ENCODE results near the gene SH3BP5.
A peak's percentile ranks its signal among the peaks of the same experiment; 100 is the strongest.

The SH3BP5 gene

GRCh38 chr3:15265655-15266509 lies 66.5 kb downstream of the SH3BP5 start:
- Mint-ChIP-seq H3K9me3 (no peaks in the 10 kb centered on the region), H3K36me3 (peaks cover 12 to 23% of the 10 kb centered on the region in 2 donors), H3K4me3 (no peak overlapping the region), H3K27me3 (no peaks in the 10 kb centered on the region), H3K4me1 (peaks cover 36 to 62% of the 10 kb centered on the region in 2 donors), H3K27ac (peak overlapping the region; percentile 87)
- ATAC-seq (replicated peaks) (no peak), DNase-seq (no peak)

GRCh38 chr3:15264486-15264885 lies 67.9 kb downstream of the SH3BP5 start:
- Mint-ChIP-seq H3K4me3 (no peak overlapping the region), H3K9me3 (no peaks in the 10 kb centered on the region), H3K4me1 (peaks cover 28 to 50% of the 10 kb centered on the region in 2 donors), H3K27me3 (no peaks in the 10 kb centered on the region), H3K27ac (no peak overlapping the region), H3K36me3 (peaks cover 18 to 35% of the 10 kb centered on the region in 2 donors)
- DNase-seq (no peak), ATAC-seq (replicated peaks) (no peak)

GRCh38 chr3:15263926-15264325 lies 68.5 kb downstream of the SH3BP5 start:
- no peaks in the 10 kb centered on the region for H3K9me3 Mint-ChIP-seq
- no peak for ATAC-seq (replicated peaks)
- H3K27ac Mint-ChIP-seq: peak overlapping the region; percentile 31
- DNase-seq: no peak
- no peaks in the 10 kb centered on the region for H3K27me3 Mint-ChIP-seq
- peaks cover 22 to 45% of the 10 kb centered on the region in 2 donors for H3K4me1 Mint-ChIP-seq
- peaks cover 20 to 35% of the 10 kb centered on the region in 2 donors for H3K36me3 Mint-ChIP-seq
- H3K4me3 Mint-ChIP-seq: no peak overlapping the region

GRCh38 chr3:15263120-15263519 lies 69.3 kb downstream of the SH3BP5 start:
- no peaks in the 10 kb centered on the region for H3K27me3 Mint-ChIP-seq
- H3K4me3 Mint-ChIP-seq: no peak overlapping the region
- H3K36me3 Mint-ChIP-seq: peaks cover 23 to 38% of the 10 kb centered on the region in 2 donors
- DNase-seq: no peak
- H3K4me1 Mint-ChIP-seq: peaks cover 18 to 37% of the 10 kb centered on the region in 2 donors
- ATAC-seq (replicated peaks): no peak
- no peak overlapping the region for H3K27ac Mint-ChIP-seq
- H3K9me3 Mint-ChIP-seq: no peaks in the 10 kb centered on the region

GRCh38 chr3:15262021-15262420 lies 70.4 kb downstream of the SH3BP5 start:
- ATAC-seq (replicated peaks): no peak
- H3K4me3 Mint-ChIP-seq: no peak overlapping the region
- H3K4me1 Mint-ChIP-seq: peaks cover 16 to 27% of the 10 kb centered on the region in 2 donors
- peaks cover 30 to 41% of the 10 kb centered on the region in 2 donors for H3K36me3 Mint-ChIP-seq
- no peak overlapping the region for H3K27ac Mint-ChIP-seq
- no peaks in the 10 kb centered on the region for H3K27me3 Mint-ChIP-seq
- H3K9me3 Mint-ChIP-seq: no peaks in the 10 kb centered on the region
- DNase-seq: no peak

- no peak for DNase-seq
- no peak overlapping the region for H3K4me3 Mint-ChIP-seq
- no peaks in the 10 kb centered on the region for H3K9me3 Mint-ChIP-seq
- ATAC-seq (replicated peaks): no peak
- H3K4me1 Mint-ChIP-seq: peaks cover 14 to 22% of the 10 kb centered on the region in 2 donors
- H3K27me3 Mint-ChIP-seq: no peaks in the 10 kb centered on the region
- H3K36me3 Mint-ChIP-seq: peaks cover 25 to 40% of the 10 kb centered on the region in 2 donors
- peak overlapping the region; percentile 85 for H3K27ac Mint-ChIP-seq
Measured at GRCh38 chr3:15261274-15261673, 71.1 kb downstream of the SH3BP5 start.

- H3K27ac Mint-ChIP-seq: peak overlapping the region; percentile 87
- no peaks in the 10 kb centered on the region for H3K27me3 Mint-ChIP-seq
- H3K36me3 Mint-ChIP-seq: peaks cover 26 to 36% of the 10 kb centered on the region in 2 donors
- ATAC-seq (replicated peaks) (no peak), DNase-seq (no peak)
- H3K4me1 Mint-ChIP-seq: peaks cover 9 to 14% of the 10 kb centered on the region in 2 donors
- H3K4me3 Mint-ChIP-seq: no peak overlapping the region
- no peaks in the 10 kb centered on the region for H3K9me3 Mint-ChIP-seq
Measured at GRCh38 chr3:15260531-15260930, 71.9 kb downstream of the SH3BP5 start.

GRCh38 chr3:15258720-15259119 lies 73.7 kb downstream of the SH3BP5 start:
- Mint-ChIP-seq H3K4me1 (peaks cover 2 to 7% of the 10 kb centered on the region in 2 donors), H3K27me3 (no peaks in the 10 kb centered on the region), H3K9me3 (no peaks in the 10 kb centered on the region), H3K36me3 (peaks cover 28 to 37% of the 10 kb centered on the region in 2 donors), H3K27ac (peak overlapping the region; percentile 68), H3K4me3 (no peak overlapping the region)
- no peak for ATAC-seq (replicated peaks)
- no peak for DNase-seq

GRCh38 chr3:15256861-15257341 lies 75.5 kb downstream of the SH3BP5 start:
- Mint-ChIP-seq H3K27ac (no peak overlapping the region), H3K4me1 (peaks cover 6 to 7% of the 10 kb centered on the region in 2 donors), H3K36me3 (peaks cover 33 to 45% of the 10 kb centered on the region in 2 donors), H3K4me3 (no peak overlapping the region), H3K27me3 (no peaks in the 10 kb centered on the region), H3K9me3 (no peaks in the 10 kb centered on the region)
- DNase-seq (no peak), ATAC-seq (replicated peaks) (no peak)

GRCh38 chr3:15255215-15255614 lies 77.2 kb downstream of the SH3BP5 start:
- H3K9me3 Mint-ChIP-seq: no peaks in the 10 kb centered on the region
- no peak overlapping the region for H3K4me3 Mint-ChIP-seq
- H3K4me1 Mint-ChIP-seq: peaks cover 0 to 6% of the 10 kb centered on the region in 2 donors
- H3K27ac Mint-ChIP-seq: peak overlapping the region; percentile 78
- no peak for DNase-seq
- no peak for ATAC-seq (replicated peaks)
- H3K36me3 Mint-ChIP-seq: peaks cover 38 to 39% of the 10 kb centered on the region in 2 donors
- H3K27me3 Mint-ChIP-seq: no peaks in the 10 kb centered on the region

GRCh38 chr3:15253023-15253697 lies 79.2 kb downstream of the SH3BP5 start:
- peaks cover 0 to 5% of the 10 kb centered on the region in 2 donors for H3K4me1 Mint-ChIP-seq
- H3K27ac Mint-ChIP-seq: peak overlapping the region; percentile 57
- no peaks in the 10 kb centered on the region for H3K9me3 Mint-ChIP-seq
- ATAC-seq (replicated peaks): no peak
- peaks cover 24 to 26% of the 10 kb centered on the region in 2 donors for H3K36me3 Mint-ChIP-seq
- no peak overlapping the region for H3K4me3 Mint-ChIP-seq
- DNase-seq: no peak
- H3K27me3 Mint-ChIP-seq: no peaks in the 10 kb centered on the region

GRCh38 chr3:15246186-15246585 lies 86.2 kb downstream of the SH3BP5 start:
- no peaks in the 10 kb centered on the region for H3K9me3 Mint-ChIP-seq

GRCh38 chr3:15243822-15244482 lies 88.4 kb downstream of the SH3BP5 start:
- no peaks in the 10 kb centered on the region for H3K4me1 Mint-ChIP-seq
- ATAC-seq (replicated peaks): no peak
- peaks cover 13 to 22% of the 10 kb centered on the region in 2 donors for H3K36me3 Mint-ChIP-seq
- DNase-seq: no peak
- H3K4me3 Mint-ChIP-seq: no peak overlapping the region
- peak overlapping the region; percentile 1 for H3K27ac Mint-ChIP-seq
- no peaks in the 10 kb centered on the region for H3K9me3 Mint-ChIP-seq
- no peaks in the 10 kb centered on the region for H3K27me3 Mint-ChIP-seq

More at GRCh38 chr3:15246186-15246585, 86.2 kb downstream of the SH3BP5 start:
- no peaks in the 10 kb centered on the region for H3K4me1 Mint-ChIP-seq
- no peak overlapping the region for H3K27ac Mint-ChIP-seq
- H3K27me3 Mint-ChIP-seq: no peaks in the 10 kb centered on the region
- H3K4me3 Mint-ChIP-seq: no peak overlapping the region
- H3K36me3 Mint-ChIP-seq: peaks cover 15 to 22% of the 10 kb centered on the region in 2 donors
- DNase-seq (no peak), ATAC-seq (replicated peaks) (no peak)

GRCh38 chr3:15241341-15241740 lies 91.0 kb downstream of the SH3BP5 start:
- H3K9me3 Mint-ChIP-seq: no peaks in the 10 kb centered on the region
- H3K4me3 Mint-ChIP-seq: no peak overlapping the region
- no peak overlapping the region for H3K27ac Mint-ChIP-seq
- ATAC-seq (replicated peaks): peak; percentile 67 to 70
- H3K36me3 Mint-ChIP-seq: peaks cover 9 to 22% of the 10 kb centered on the region in 2 donors
- H3K27me3 Mint-ChIP-seq: no peaks in the 10 kb centered on the region
- DNase-seq: no peak
- peaks cover 0 to 1% of the 10 kb centered on the region in 2 donors for H3K4me1 Mint-ChIP-seq

All from stimulated activated naive B cell treated with anti-CD40 and anti-IgM and Interleukin-4, amounts not matched to agents 10 μg/mL and 1 μg/mL and 100 μg/mL, for 72 hours (primary cell).